Measurements from ENCODE around the gene TCF7L2. TPM values are rescaled to one million over a fixed set of nuclear protein-coding genes. Genes with fewer than 3 reads are reported as not detected.

TCF7L2 gene
- total and polyA plus RNA-seq, 9 of the 15 experiments (the other 6 are each of a cell fraction or from before 2014, with no cell fraction given) = 0.32 to 2.8 (median 0.92) TPM

- H3K9me3 ChIP-seq (replicated peaks; ENCODE audit: control insufficient read depth, insufficient read depth, low read depth, low read length) = no peaks in the 10 kb centered on the region
- H2AFZ ChIP-seq (ENCODE audit: low read depth, low read length) = no peak overlapping the region
- H3K36me3 ChIP-seq (ENCODE audit: control insufficient read depth, insufficient read depth, low read length) = no peaks in the 10 kb centered on the region
- no peak overlapping the region for H3K4me2 ChIP-seq (ENCODE audit: insufficient read depth, low read length)
- no peak for DNase-seq (ENCODE audit: extremely low read depth in 1 of 4, low spot score in 3 of 4)
- no peak for FAIRE-seq
- BruUV-seq (replicated peaks) = no TSS peak
- H3K9me1 ChIP-seq (ENCODE audit: control insufficient read depth, insufficient read depth, low read length) = no peaks in the 10 kb centered on the region
- intact Hi-C loops (cut with micrococcal nuclease) = no loop called here
- no peak for ATAC-seq
- H3K79me2 ChIP-seq (ENCODE audit: control insufficient read depth, insufficient read depth, low read length) = no peaks in the 10 kb centered on the region
- 0% methylated on average over 3 of the region's 3 CpGs for WGBS (ENCODE audit: insufficient coverage, low coverage, missing lambda C conversion rate)
- ChIA-PET CTCF (ENCODE audit: low intra/inter-chr PET ratio) (no interaction called here), POLR2A (no interaction called here)
- no peak overlapping the region for H3K4me3 ChIP-seq
- in situ Hi-C loops (cut with MboI) = no loop called here
- 0 out of 5 replicates have a peak, but pooled peaks cover 0 to 5% of the 10 kb centered on the region in 2 experiments for H3K4me1 ChIP-seq (replicated peaks in 1 of 2; ENCODE audit: control insufficient read depth in 2 of 2, insufficient read depth in 2 of 2, low read length in 2 of 2)
- H4K20me1 ChIP-seq (replicated peaks; ENCODE audit: control insufficient read depth, insufficient read depth, low read length) = no peaks in the 10 kb centered on the region
- H3K27ac ChIP-seq (ENCODE audit: extremely low read depth, low read depth, low read length) = no peak overlapping the region
- H3K27me3 ChIP-seq (ENCODE audit: control insufficient read depth in 2 of 2, insufficient read depth in 2 of 2, low read length in 2 of 2) = peaks cover 0 to 18% of the 10 kb centered on the region in 2 experiments; a peak in 4 of 5 replicates
- no peak overlapping the region for H3K9ac ChIP-seq (ENCODE audit: insufficient read depth in 1 of 2, low read depth in 2 of 2, low read length in 2 of 2)
- TF ChIP-seq JUND (IDR thresholded peaks at IDR 0.05; ENCODE audit: borderline replicate concordance, low read depth, low read length) (no peak), JUND (tag; IDR thresholded peaks at IDR 0.05; ENCODE audit: borderline replicate concordance, low read depth, low read length) (no peak), MAZ (CRISPR knock-in tag; conservative IDR thresholded peaks at IDR 0.05 in 1 of 2, IDR thresholded peaks at IDR 0.05 in 1 of 2) (no peak), ELF1 (tag; IDR thresholded peaks at IDR 0.05) (no peak), DIDO1 (tag; IDR thresholded peaks at IDR 0.05; ENCODE audit: low read depth) (no peak), PTRF (tag; IDR thresholded peaks at IDR 0.05) (no peak), RFX1 (IDR thresholded peaks at IDR 0.05) (no peak), BMI1 (IDR thresholded peaks at IDR 0.05; ENCODE audit: low read length) (no peak), ASH1L (IDR thresholded peaks at IDR 0.05; ENCODE audit: borderline replicate concordance, low read depth, partially characterized antibody) (no peak)
- TF ChIP-seq, protein P1, sequence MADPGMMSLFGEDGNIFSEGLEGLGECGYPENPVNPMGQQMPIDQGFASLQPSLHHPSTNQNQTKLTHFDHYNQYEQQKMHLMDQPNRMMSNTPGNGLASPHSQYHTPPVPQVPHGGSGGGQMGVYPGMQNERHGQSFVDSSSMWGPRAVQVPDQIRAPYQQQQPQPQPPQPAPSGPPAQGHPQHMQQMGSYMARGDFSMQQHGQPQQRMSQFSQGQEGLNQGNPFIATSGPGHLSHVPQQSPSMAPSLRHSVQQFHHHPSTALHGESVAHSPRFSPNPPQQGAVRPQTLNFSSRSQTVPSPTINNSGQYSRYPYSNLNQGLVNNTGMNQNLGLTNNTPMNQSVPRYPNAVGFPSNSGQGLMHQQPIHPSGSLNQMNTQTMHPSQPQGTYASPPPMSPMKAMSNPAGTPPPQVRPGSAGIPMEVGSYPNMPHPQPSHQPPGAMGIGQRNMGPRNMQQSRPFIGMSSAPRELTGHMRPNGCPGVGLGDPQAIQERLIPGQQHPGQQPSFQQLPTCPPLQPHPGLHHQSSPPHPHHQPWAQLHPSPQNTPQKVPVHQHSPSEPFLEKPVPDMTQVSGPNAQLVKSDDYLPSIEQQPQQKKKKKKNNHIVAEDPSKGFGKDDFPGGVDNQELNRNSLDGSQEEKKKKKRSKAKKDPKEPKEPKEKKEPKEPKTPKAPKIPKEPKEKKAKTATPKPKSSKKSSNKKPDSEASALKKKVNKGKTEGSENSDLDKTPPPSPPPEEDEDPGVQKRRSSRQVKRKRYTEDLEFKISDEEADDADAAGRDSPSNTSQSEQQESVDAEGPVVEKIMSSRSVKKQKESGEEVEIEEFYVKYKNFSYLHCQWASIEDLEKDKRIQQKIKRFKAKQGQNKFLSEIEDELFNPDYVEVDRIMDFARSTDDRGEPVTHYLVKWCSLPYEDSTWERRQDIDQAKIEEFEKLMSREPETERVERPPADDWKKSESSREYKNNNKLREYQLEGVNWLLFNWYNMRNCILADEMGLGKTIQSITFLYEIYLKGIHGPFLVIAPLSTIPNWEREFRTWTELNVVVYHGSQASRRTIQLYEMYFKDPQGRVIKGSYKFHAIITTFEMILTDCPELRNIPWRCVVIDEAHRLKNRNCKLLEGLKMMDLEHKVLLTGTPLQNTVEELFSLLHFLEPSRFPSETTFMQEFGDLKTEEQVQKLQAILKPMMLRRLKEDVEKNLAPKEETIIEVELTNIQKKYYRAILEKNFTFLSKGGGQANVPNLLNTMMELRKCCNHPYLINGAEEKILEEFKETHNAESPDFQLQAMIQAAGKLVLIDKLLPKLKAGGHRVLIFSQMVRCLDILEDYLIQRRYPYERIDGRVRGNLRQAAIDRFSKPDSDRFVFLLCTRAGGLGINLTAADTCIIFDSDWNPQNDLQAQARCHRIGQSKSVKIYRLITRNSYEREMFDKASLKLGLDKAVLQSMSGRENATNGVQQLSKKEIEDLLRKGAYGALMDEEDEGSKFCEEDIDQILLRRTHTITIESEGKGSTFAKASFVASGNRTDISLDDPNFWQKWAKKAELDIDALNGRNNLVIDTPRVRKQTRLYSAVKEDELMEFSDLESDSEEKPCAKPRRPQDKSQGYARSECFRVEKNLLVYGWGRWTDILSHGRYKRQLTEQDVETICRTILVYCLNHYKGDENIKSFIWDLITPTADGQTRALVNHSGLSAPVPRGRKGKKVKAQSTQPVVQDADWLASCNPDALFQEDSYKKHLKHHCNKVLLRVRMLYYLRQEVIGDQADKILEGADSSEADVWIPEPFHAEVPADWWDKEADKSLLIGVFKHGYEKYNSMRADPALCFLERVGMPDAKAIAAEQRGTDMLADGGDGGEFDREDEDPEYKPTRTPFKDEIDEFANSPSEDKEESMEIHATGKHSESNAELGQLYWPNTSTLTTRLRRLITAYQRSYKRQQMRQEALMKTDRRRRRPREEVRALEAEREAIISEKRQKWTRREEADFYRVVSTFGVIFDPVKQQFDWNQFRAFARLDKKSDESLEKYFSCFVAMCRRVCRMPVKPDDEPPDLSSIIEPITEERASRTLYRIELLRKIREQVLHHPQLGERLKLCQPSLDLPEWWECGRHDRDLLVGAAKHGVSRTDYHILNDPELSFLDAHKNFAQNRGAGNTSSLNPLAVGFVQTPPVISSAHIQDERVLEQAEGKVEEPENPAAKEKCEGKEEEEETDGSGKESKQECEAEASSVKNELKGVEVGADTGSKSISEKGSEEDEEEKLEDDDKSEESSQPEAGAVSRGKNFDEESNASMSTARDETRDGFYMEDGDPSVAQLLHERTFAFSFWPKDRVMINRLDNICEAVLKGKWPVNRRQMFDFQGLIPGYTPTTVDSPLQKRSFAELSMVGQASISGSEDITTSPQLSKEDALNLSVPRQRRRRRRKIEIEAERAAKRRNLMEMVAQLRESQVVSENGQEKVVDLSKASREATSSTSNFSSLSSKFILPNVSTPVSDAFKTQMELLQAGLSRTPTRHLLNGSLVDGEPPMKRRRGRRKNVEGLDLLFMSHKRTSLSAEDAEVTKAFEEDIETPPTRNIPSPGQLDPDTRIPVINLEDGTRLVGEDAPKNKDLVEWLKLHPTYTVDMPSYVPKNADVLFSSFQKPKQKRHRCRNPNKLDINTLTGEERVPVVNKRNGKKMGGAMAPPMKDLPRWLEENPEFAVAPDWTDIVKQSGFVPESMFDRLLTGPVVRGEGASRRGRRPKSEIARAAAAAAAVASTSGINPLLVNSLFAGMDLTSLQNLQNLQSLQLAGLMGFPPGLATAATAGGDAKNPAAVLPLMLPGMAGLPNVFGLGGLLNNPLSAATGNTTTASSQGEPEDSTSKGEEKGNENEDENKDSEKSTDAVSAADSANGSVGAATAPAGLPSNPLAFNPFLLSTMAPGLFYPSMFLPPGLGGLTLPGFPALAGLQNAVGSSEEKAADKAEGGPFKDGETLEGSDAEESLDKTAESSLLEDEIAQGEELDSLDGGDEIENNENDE (IDR thresholded peaks at IDR 0.05; ENCODE audit: low read depth, low read length) = no peak
These were observed 232.1 kb downstream of the TCF7L2 start for GRCh38 chr10:113182154-113182553.
